GM18520 (cell line): Measurements from ENCODE around the gene RCOR3.
"Not testable (repeated sequence)": the region's sequence is repeated elsewhere in the genome, so short reads cannot be mapped to it uniquely, and the experiment has no call there.

Source experiments
- ATAC-seq: cut with Tn5 transposase; IDR thresholded peaks from one replicate; pipeline ENCODE4 v1.9.1; 2021; ENCODE audit not compliant: unreplicated experiment

RCOR3 gene

DNA sequence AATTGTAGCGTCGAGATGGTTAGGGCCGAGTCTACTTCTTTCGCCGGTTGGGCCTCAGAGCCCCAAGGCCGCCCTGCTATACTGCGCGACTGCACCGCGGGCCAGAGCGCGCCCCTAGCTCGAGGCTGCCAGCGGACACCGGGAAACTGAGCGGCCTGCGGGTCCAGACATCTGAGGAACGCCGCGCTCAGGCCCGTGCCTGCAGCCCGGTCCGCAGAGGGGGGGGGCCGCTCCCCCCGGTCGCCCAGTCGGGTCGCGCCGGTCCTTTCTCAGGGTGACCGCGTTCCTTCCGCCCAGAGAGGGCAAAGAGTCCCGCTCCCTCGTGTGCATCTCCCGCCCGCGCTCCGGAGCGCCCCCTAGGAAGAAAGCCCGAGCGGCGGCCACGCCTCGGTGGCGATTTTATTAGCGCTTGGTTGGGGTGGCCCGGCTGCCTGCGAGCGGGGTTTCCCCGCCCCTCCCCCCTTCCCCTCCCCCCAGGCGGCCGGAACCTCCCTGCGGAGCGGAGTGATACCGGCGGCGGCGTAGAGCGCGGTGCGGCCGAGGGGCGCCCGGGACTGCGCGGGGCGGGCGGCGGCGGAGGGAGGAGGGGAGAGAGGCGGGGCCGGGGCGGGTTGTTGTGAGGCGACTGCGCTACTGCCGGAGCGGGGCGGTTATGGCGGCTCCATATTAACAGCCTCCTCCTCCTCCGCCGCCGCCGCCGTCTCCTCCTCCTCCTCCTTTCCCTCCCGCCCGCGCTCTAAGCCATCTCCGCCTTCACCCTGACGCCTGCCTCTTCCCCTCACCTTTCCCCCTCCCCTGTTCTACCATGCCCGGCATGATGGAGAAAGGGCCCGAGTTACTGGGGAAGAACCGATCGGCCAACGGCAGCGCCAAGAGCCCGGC is at the start of gene RCOR3:
TSS of gene RCOR3 (plus strand) at position 611 of the 882 bp plus-strand sequence. CDS start at position 806, 195 bp downstream.
- peak; percentile 64 for ATAC-seq

DNA sequence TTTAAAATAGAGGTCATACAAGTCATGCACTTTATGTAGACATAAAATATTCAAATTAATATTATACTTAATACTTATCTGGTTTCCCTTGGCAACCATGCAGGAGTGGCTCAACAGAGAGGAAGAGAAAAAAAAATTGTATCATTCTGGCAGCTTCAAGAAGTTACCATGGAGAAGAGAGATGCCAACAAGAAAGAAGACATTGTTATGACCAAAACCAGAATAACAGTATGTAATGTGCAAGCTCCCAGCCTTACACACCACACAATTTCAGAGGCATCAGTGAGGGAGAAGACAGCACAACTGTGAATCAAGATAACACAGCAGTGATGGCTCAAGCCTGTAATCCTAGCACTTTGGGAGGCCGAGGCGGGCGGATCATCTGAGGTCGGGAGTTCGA is 49.1 kb upstream of the RCOR3 start:
- ATAC-seq: no peak

DNA sequence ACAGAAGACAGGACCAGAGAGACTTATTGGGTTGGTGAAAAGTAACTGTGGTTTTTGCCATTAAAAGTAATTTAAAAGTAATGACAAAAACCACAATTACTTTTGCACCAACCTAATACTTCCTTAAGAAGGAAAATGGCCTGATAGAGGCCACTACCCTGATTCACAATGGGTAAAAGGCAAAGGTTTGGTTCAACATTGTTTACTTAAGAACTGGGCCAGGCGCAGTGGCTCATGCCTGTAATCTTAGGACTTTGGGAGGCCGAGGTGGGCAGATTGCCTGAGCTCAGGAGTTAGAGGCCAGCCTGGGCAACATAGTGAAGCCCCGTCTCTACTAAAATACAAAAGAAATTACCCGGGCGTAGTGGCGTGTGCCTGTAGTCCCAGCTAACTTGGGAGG is 48.2 kb upstream of the RCOR3 start:
- no peak for ATAC-seq

DNA sequence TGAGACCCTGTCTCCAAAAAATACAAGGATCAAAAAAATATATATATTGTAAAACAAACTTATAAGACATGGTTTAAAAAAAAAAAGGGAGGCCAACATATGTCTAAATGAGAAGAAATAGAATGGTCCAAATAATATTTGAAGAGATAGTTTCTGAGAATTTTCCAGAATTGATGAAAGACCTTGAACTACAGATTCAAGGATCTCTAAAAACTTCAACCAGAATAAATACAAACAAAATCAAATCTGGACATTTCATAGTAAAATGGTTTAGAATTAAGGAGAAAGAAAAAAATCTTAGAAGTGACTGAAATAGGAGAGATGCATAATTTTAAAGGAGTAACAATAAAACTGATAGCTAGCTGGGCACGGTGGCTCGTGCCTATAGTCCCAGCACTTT is 45.5 kb upstream of the RCOR3 start:
- ATAC-seq: no peak

DNA sequence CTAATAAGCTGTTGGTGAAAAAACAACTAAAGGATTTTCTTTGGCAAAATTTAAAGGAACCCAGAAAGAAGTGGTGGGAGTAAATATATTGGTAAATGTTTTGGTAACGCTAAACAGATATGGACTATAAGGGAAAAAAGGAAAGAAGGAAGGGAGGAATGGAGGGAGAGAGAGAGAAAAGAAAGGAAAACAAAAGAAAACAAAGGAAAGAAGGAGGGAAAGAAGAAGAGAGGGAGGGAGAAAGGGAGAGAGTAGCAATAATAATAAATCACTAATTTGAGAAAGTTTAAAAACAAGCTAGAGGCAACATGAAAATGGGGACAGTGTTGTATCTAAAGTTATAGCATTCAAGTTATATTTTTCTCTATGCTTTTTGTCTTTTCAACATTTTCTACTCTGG is 43.6 kb upstream of the RCOR3 start:
- ATAC-seq: no peak

DNA sequence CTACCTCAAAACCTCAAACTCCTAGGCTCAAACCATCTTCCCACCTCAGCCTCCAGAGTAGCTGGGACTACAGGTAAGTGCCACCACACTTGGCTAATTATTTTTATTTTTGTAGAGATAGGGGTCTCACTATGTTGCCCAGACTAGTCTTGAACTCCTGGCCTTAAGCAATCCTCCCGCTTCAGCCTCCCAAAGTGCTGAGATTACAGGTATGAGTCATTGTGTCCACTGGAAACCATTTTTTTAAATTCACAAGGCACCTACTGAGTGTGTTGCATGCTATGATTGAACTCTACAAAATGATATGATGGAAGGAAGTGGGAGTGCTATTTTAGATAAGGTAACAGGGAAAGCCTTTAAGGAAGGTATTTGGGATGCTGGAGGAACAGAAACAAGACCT is 41.8 kb upstream of the RCOR3 start:
- ATAC-seq: no peak

DNA sequence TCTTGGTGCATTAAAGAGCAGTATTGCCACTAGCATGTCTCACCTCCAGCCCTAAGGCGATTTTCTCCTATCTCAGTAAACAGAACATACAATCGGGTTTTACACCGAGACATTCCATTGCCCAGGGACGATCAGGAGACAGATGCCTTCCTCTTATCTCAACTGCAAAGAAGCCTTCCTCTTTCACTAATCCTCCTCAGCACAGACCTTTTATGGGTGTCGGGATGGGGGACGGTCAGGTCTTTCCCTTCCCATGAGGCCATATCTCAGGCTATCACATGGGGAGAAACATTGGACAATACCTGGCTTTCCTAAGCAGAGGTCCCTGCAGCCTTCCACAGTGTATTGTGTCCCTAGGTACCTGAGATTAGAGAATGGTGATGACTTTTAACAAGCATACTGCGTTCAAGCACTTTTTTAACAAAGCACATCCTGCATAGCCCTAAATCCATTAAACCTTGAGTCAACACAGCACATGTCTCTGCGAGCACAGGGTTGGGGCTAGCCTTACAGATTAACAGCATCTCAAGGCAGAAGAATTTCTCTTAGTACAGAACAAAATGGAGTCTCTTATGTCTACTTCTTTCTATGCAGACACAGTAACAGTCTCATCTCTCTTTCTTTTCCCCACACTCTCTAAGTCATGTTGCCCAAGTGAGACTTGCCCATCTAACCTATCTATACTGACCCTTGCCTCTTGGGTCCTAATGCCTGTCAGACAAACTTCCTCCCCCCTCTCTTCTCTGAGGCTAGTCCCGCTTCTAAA is 36.5 kb upstream of the RCOR3 start:
- not testable (repeated sequence) for ATAC-seq

DNA sequence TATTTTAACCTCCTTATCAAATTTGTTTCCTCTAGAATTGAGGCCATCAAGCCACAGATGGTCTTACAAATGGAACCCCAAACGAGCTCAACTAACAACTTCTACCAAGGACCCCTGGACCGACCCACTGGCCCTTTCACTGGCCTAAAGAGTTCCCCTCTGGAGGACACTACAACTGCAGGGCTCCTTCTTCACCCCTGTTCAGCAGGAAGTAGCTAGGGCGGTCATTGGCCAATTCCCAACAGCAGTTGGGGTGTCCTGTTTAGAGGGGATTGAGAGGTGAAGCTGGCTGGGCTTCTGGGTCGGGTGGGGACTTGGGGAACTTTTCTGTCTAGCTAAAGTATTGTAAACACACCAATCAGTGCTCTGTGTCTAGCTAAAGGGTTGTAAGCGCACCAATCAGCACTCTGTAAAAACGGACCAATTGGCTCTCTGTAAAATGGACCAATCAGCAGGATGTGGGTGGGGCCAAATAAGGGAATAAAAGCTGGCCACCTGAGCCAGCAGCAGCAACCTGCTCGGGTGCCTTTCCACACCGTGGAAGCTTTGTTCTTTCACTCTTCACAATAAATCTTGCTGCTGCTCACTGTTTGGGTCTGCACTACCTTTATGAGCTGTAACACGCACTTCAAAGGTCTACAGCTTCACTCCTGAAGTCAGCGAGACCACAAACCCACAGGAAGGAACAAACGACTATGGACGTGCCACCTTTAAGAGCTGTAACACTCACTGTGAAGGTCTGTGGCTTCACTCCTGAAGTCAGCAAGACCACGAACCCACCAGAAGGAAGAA is 30.4 kb upstream of the RCOR3 start:
- ATAC-seq: not testable (repeated sequence)

DNA sequence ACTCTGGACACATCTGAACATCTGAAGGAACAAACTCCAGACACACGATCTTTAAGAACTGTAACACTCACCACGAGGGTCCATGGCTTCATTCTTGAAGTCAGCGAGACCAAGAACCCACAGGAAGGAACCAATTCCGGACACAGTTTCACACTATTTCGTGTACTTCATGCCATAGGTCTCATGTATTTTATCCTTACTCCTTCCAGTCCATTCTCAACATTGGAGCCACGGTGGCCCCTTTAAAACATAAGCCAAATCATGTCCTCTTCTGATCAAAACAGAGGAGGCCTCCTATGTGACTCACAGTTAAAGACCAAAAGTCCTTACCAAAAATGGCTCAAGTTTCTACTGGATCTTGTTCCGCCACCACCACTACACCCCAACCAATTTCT is 29.8 kb upstream of the RCOR3 start:
- ATAC-seq: no peak

DNA sequence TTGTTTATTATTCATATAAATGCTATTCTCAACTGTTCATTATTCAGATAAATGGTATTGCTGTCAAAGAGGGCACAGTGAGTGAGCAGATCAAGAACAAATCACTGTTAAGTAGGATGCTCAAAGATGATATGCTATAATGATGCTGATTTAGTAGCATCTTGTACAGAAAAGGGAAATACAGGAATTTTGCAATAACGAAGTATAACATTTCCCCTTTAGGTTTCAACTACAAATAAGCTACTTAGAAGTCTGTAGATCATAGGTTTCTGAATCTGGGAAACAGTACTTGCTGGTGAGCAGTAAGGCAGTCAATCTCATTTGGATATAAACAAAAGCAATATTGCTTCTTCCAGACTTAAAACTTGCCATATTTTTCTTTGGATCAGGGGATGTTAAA is 27.3 kb upstream of the RCOR3 start:
- no peak for ATAC-seq

DNA sequence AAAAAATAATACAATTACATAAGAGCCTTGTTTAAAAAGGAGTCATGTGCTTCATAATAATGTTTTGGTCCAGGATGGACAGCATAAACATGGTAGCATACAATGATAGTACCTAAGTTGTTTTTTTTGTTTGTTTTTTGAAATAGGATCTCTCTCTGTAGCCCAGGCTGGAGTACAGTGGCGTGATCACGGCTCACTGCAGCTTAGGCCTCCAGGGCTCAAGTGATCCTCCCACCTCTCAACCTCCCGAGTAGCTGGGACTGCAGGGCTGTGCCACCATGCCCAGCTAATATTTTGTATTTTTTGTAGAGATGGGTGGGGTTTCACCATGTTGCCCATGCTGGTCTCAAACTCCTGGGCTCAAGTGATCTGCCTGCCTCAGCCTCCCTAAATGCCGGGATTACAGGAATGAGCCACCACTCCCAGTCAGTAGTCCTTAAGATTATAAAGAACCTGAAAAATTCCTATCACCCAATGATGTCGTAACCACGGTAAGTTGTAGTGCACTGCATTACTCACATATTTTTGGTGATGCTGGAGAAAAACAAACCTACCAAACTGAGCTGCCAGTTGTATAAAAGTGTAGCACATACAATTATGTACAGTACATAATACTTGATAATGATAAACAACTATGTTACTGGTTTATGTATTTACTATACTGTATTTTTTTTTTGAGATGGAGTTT is 22.4 kb upstream of the RCOR3 start:
- no peak for ATAC-seq

DNA sequence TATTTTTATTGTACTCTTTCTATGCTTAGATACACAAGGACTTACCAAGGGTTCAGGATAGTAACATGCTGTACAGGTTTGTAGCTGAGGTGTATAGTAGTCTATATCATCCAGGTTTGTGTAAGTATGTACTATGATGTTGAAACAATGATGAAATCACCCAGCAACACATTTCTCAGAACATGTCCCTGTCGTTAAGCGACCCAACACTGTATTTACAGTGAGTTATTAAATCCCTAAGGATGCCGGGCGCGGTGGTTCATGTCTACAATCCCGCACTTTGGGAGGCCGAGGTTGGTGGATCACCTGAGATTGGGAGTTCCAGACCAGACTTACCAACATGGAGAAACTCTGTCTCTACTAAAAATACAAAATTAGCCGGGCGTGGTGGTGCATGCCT is 21.6 kb upstream of the RCOR3 start:
- ATAC-seq: no peak

DNA sequence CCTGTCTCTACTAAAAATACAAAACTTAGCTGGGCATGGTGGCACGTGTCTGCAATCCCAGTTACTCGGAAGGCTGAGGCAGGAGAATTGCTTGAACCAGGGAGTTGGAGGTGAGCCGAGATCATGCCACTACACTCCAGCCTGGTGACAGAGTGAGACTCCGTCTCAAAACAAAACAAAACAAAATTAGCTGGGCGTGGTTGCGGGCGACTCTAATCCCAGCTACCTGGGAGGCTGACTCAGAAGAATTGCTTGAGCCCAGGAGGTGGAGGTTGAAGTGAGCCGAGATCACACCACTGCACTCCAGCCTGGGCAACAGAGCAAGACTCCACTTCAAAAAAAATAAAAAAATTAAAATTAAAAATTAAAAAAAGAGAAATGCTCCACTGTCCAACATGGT is 18.6 kb upstream of the RCOR3 start:
- not testable (repeated sequence) for ATAC-seq

DNA sequence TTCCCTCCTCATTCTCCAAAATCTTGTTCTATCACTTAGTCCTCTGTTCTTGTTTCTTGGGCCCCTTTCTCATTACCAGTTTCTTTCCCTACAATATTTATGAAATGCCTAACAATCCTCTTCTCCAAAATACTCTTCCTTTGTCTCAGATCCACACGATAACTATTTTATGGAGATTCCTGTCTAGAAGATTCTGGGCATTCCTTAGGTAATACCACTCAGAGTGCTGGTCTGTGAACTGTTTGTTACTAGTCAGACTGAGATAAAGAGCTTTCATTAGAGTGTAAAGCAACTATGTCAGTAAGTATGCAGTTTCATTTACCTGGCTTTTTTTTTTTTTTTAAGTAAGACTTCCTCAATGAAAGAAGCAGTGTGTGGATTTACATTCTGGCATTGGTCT is 18.1 kb upstream of the RCOR3 start:
- no peak for ATAC-seq

DNA sequence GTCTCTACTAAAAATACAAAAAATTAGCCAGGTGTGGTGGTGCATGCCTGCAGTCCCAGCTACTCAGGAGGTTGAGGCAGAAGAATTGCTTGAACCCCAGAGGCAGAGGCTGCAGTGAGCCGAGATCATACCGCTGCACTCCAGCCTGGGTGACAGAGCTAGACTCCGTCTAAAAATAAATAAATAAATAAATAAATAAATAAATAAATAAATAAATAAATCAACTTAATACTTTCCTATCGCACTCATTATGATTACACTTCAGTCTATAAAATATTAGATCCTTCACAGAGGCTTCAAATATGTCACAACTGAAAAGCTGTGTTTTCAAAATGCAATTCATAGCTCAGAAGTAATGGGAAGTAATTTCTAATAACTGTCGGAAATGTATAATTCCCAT is 15.5 kb upstream of the RCOR3 start:
- ATAC-seq: not testable (repeated sequence)

DNA sequence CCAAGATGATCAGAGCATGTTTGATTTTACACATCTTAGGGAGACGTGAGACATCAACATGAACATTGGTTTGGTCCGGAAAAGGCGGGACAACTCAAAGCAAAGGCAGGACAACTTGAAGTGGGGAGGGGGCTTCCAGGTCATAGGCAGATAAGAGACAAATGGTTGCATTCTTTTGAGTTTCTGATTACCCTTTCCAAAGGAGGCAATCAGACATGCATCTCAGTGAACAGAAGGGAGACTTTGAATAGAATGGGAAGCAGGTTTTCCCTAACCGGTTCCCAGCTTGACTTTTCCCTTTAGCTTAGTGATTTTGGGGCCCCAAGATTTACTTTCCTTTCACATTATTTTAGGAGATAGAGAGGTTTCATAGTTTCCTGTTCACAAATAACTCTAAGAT is 12.6 kb upstream of the RCOR3 start:
- ATAC-seq: not testable (repeated sequence)

DNA sequence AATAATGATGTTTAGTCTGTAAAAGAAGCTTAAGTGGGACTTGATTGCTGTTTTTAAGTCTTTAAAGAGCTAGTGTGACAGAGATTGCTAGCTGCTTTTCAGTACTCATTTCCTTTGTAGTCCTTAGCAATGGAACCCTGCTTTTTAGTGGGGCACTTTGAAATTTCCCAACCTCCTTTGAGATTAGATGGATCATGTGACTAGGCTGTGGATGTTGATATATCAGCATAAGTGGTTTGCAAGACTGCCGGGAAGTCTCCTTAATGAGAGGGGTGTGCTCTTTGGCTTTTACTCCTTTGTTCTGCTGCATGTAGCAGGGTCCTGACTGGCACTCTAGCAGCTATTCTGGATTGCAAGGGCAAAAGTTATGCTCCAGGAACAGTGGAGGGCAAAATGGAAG is 11.2 kb upstream of the RCOR3 start:
- no peak for ATAC-seq

DNA sequence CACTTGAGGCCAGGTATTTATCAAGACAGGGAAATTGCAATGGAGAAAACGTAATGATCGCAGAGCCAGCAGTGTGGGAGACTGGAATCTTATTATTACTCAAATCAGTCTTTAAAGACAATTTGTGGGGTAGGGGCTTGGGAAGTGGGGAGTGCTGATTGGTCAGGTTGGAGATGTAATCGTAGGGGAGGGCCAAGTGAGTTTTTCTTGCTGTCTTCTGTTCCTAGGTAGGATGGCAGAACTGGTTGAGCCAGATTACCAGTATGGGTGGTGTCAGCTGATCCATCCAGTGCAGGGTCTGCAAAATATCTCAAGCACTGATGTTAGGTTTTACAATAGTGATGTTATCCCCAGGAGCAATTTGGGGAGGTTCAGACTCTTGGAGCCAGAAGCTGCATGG is 9.6 kb upstream of the RCOR3 start:
- ATAC-seq: not testable (repeated sequence)

DNA sequence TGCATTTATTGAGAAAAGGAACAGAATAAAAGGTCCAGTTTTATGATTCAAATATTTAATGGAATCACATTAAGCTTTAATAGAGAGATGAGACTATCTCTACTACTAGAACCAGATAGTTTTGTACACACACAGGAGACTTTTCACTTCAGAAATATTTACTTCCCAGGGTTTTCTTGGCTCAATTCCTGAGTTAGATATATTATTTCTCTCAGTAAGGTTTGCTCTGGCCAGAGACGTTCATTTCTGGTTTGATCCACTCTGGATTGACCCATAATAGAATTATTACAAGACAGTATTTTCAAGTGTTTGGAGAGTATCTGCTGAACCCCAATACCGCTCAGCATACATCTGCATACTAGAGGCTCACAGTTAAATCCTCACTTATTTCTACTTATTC is 1.3 kb upstream of the RCOR3 start:
- no peak for ATAC-seq

DNA sequence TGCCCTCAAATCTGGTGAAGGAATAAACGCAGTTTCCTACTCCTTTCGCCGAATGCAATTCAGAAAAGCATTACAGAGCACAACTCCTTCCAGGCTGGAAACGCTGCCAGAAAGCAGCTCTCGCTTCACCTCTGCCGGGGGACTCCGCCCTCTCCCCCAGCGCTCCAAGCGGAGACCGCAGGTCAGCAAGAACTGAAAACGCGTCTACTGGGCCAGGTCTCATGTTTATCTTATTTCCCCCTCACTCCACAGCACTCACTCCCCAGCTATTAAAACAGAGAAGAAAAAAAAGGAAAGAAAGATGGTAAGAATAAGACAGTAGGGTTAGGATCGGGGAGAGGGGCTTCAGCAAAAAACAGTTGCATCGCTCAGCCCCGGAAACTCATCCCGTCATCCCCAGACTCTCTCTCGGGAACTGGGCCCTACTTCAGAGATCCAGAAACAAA is 833 bp upstream of the RCOR3 start:
- ATAC-seq: no peak

DNA sequence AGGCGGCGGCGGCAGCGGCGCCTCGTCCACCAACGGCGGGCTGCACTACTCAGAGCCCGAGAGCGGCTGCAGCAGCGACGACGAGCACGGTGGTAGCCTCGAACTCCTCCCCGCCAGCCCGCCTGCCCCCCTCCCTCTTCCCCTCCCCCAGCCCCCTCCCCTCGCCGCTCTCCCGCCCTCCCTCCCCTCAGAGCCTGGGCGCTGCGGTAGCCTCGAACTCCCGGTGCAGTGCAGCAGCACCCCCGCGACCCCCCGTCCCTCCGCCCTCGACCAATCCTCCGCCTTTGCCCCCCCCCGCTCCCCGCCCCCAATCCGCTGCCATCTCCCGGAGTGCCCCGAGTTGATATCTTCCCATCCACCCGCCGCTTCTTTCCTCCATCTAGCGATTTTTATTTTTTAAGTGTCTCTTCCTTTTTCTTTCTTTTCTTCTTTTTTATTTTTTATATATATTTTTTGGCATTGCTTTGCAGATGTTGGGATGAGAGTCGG is 516 bp downstream of the RCOR3 start:
- ATAC-seq: no peak
